HS-27A (cell line): ENCODE measurements around the gene OR2T35.
"Not testable (repeated sequence)": the region's sequence is repeated elsewhere in the genome, so short reads cannot be mapped to it uniquely, and the experiment has no call there.

Experiments
- DNase-seq: peaks from one replicate; pipeline ENCODE4 v3.0.0-alpha.2; 2012; ENCODE audit warnings: low read depth, missing footprints

OR2T35 gene

GRCh38 chr1:248645178-248645577 lies at the start of gene OR2T35:
OR2T35 (minus strand) TSS chr1:248645278; CDS start chr1:248639258, 6,020 bp downstream.
- not testable (repeated sequence) for DNase-seq

GRCh38 chr1:248691567-248692155 lies 46.6 kb upstream of the OR2T35 start:
- no peak for DNase-seq

- no peak for DNase-seq
These were observed 43.6 kb upstream of the OR2T35 start for GRCh38 chr1:248688527-248689298.

GRCh38 chr1:248686815-248687214 lies 41.7 kb upstream of the OR2T35 start:
- DNase-seq: no peak

GRCh38 chr1:248681651-248682050 lies 36.6 kb upstream of the OR2T35 start:
- DNase-seq: no peak

- DNase-seq: no peak
These were observed 24.9 kb upstream of the OR2T35 start for GRCh38 chr1:248670003-248670402.

- DNase-seq: not testable (repeated sequence)
These were observed 18.6 kb upstream of the OR2T35 start for GRCh38 chr1:248663453-248664328.

GRCh38 chr1:248656797-248657196 lies 11.7 kb upstream of the OR2T35 start:
- not testable (repeated sequence) for DNase-seq

GRCh38 chr1:248655354-248655753 lies 10.3 kb upstream of the OR2T35 start, which contains the start of gene OR2T27:
OR2T27 (minus strand) TSS chr1:248655528; CDS start chr1:248650884, 4,644 bp downstream.
- DNase-seq: not testable (repeated sequence)

GRCh38 chr1:248648770-248649536 lies 3.9 kb upstream of the OR2T35 start:
- not testable (repeated sequence) for DNase-seq

GRCh38 chr1:248642971-248643651 lies 2.0 kb downstream of the OR2T35 start:
- DNase-seq: not testable (repeated sequence)

- DNase-seq: not testable (repeated sequence)
These were observed 3.5 kb downstream of the OR2T35 start for GRCh38 chr1:248641583-248641982.

GRCh38 chr1:248640906-248641305 lies 4.2 kb downstream of the OR2T35 start:
- DNase-seq: not testable (repeated sequence)

GRCh38 chr1:248639652-248640051 lies 5.4 kb downstream of the OR2T35 start:
- DNase-seq: not testable (repeated sequence)

- DNase-seq: not testable (repeated sequence)
These were observed 8.5 kb downstream of the OR2T35 start for GRCh38 chr1:248636612-248637011.

- DNase-seq: not testable (repeated sequence)
These were observed 10.1 kb downstream of the OR2T35 start, which contains the start of gene OR2T11 for GRCh38 chr1:248634991-248635390. OR2T11 (minus strand) TSS chr1:248635091; CDS start chr1:248627128, 7,963 bp downstream.

- no peak for DNase-seq
These were observed 13.6 kb downstream of the OR2T35 start for GRCh38 chr1:248631354-248632008.

- no peak for DNase-seq
These were observed 14.5 kb downstream of the OR2T35 start for GRCh38 chr1:248630551-248630950.

- no peak for DNase-seq
These were observed 16.9 kb downstream of the OR2T35 start for GRCh38 chr1:248627971-248628844.
